ENCODE measurements around the gene LINC01488. TPM values are rescaled to one million over a fixed set of nuclear protein-coding genes. Genes with fewer than 3 reads are reported as not detected.

The LINC01488 gene
- total and polyA plus RNA-seq, 2 experiments from 2014 or later = not detected

- no peaks in the 10 kb centered on the region for H4K20me1 ChIP-seq (replicated peaks; ENCODE audit: insufficient read depth)
- H3K36me3 ChIP-seq (ENCODE audit: insufficient read depth) = no peaks in the 10 kb centered on the region
- H3K79me2 ChIP-seq (replicated peaks; ENCODE audit: insufficient read depth) = no peaks in the 10 kb centered on the region
- peaks cover 9% of the 10 kb centered on the region; the same call in 2 of the 3 replicates for H3K4me1 Mint-ChIP-seq
- peaks cover 4% of the 10 kb centered on the region; the same call in 1 of the 3 replicates for H3K36me3 Mint-ChIP-seq (ENCODE audit: low read depth)
- H3K4me3 Mint-ChIP-seq = no peak overlapping the region
- no peak overlapping the region for H3K27ac ChIP-seq (ENCODE audit: low read depth)
- no peak overlapping the region for H2AFZ ChIP-seq
- H3K9me2 ChIP-seq (ENCODE audit: insufficient read depth) = no peaks in the 10 kb centered on the region
- H3K4me1 ChIP-seq (ENCODE audit: insufficient read depth) = peaks cover 4% of the 10 kb centered on the region; the same call in 1 of the 2 replicates
- H3K27me3 Mint-ChIP-seq (ENCODE audit: insufficient read depth, low read depth, poor library complexity) = peaks cover 21% of the 10 kb centered on the region
- peaks cover 8% of the 10 kb centered on the region; the same call in 2 of the 3 replicates for H3K9me3 Mint-ChIP-seq
- DNase-seq (ENCODE audit: low spot score) = no peak
- no peak overlapping the region for H3K27ac Mint-ChIP-seq
- no peaks in the 10 kb centered on the region for H3F3A ChIP-seq (replicated peaks; ENCODE audit: low read depth)
- no peak overlapping the region for H3K4me2 ChIP-seq
- TF ChIP-seq EZH2phosphoT487 (IDR thresholded peaks at IDR 0.05; ENCODE audit: unreplicated experiment) = no peak
- TF ChIP-seq STAT1 (IDR thresholded peaks at IDR 0.05; ENCODE audit: unreplicated experiment) = no peak
- TF ChIP-seq EZH2 (IDR thresholded peaks at IDR 0.05; ENCODE audit: low read depth, unreplicated experiment) = no peak
- TF ChIP-seq REST (IDR thresholded peaks at IDR 0.05; ENCODE audit: unreplicated experiment) = no peak
- no peak for TF ChIP-seq ZNF114 (CRISPR knock-in tag; IDR thresholded peaks at IDR 0.05)
- TF ChIP-seq ETS1 (IDR thresholded peaks at IDR 0.05) = no peak
- TF ChIP-seq JUNB (IDR thresholded peaks at IDR 0.05; ENCODE audit: unreplicated experiment) = no peak
- TF ChIP-seq CREB1 (CRISPR knock-in tag; IDR thresholded peaks at IDR 0.05; ENCODE audit: low read depth) = no peak
- TF ChIP-seq ZNF331 (CRISPR knock-in tag; IDR thresholded peaks at IDR 0.05; ENCODE audit: low read depth) = no peak
- TF ChIP-seq, protein P1, sequence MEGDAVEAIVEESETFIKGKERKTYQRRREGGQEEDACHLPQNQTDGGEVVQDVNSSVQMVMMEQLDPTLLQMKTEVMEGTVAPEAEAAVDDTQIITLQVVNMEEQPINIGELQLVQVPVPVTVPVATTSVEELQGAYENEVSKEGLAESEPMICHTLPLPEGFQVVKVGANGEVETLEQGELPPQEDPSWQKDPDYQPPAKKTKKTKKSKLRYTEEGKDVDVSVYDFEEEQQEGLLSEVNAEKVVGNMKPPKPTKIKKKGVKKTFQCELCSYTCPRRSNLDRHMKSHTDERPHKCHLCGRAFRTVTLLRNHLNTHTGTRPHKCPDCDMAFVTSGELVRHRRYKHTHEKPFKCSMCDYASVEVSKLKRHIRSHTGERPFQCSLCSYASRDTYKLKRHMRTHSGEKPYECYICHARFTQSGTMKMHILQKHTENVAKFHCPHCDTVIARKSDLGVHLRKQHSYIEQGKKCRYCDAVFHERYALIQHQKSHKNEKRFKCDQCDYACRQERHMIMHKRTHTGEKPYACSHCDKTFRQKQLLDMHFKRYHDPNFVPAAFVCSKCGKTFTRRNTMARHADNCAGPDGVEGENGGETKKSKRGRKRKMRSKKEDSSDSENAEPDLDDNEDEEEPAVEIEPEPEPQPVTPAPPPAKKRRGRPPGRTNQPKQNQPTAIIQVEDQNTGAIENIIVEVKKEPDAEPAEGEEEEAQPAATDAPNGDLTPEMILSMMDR (conservative IDR thresholded peaks at IDR 0.05; ENCODE audit: low read depth in 2 of 2) = no peak
- TF ChIP-seq POLR2AphosphoS5 (IDR thresholded peaks at IDR 0.05; ENCODE audit: low read depth) = no peak
- TF ChIP-seq ZNF462 (CRISPR knock-in tag; IDR thresholded peaks at IDR 0.05) = no peak
- TF ChIP-seq NANOG (IDR thresholded peaks at IDR 0.05; ENCODE audit: borderline replicate concordance) = no peak
- no peak overlapping the region for H3K4me3 ChIP-seq
- H3K27me3 ChIP-seq (ENCODE audit: insufficient read depth) = no peaks in the 10 kb centered on the region
- ATAC-seq = no peak
These were observed 11.2 kb upstream of the LINC01488 start for GRCh38 chr11:69470301-69470700.
